ENCODE data around the gene QPRT.
A peak's percentile ranks its signal among the peaks of the same experiment; 100 is the strongest.

GRCh38 chr16:29698484-29699323 lies 19.7 kb downstream of the QPRT start:
- TF ChIP-seq, protein P1, sequence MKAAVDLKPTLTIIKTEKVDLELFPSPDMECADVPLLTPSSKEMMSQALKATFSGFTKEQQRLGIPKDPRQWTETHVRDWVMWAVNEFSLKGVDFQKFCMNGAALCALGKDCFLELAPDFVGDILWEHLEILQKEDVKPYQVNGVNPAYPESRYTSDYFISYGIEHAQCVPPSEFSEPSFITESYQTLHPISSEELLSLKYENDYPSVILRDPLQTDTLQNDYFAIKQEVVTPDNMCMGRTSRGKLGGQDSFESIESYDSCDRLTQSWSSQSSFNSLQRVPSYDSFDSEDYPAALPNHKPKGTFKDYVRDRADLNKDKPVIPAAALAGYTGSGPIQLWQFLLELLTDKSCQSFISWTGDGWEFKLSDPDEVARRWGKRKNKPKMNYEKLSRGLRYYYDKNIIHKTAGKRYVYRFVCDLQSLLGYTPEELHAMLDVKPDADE (IDR thresholded peaks at IDR 0.05) = no peak
- TF ChIP-seq, protein P2, sequence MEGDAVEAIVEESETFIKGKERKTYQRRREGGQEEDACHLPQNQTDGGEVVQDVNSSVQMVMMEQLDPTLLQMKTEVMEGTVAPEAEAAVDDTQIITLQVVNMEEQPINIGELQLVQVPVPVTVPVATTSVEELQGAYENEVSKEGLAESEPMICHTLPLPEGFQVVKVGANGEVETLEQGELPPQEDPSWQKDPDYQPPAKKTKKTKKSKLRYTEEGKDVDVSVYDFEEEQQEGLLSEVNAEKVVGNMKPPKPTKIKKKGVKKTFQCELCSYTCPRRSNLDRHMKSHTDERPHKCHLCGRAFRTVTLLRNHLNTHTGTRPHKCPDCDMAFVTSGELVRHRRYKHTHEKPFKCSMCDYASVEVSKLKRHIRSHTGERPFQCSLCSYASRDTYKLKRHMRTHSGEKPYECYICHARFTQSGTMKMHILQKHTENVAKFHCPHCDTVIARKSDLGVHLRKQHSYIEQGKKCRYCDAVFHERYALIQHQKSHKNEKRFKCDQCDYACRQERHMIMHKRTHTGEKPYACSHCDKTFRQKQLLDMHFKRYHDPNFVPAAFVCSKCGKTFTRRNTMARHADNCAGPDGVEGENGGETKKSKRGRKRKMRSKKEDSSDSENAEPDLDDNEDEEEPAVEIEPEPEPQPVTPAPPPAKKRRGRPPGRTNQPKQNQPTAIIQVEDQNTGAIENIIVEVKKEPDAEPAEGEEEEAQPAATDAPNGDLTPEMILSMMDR (conservative IDR thresholded peaks at IDR 0.05; ENCODE audit: low read depth in 2 of 2) = peak; percentile 12 to 24; a peak in 2 of 4 replicates
- TF ChIP-seq EZH2 (IDR thresholded peaks at IDR 0.05; ENCODE audit: low read depth, unreplicated experiment) = no peak
- no peak for TF ChIP-seq POLR2AphosphoS5 (IDR thresholded peaks at IDR 0.05; ENCODE audit: low read depth)
- TF ChIP-seq JUNB (IDR thresholded peaks at IDR 0.05; ENCODE audit: unreplicated experiment) = no peak
- no peak for TF ChIP-seq CREB1 (CRISPR knock-in tag; IDR thresholded peaks at IDR 0.05; ENCODE audit: low read depth)
- TF ChIP-seq REST (IDR thresholded peaks at IDR 0.05; ENCODE audit: unreplicated experiment) = no peak
- TF ChIP-seq ZNF114 (CRISPR knock-in tag; IDR thresholded peaks at IDR 0.05) = no peak
- no peak for TF ChIP-seq EZH2phosphoT487 (IDR thresholded peaks at IDR 0.05; ENCODE audit: unreplicated experiment)
- TF ChIP-seq STAT1 (IDR thresholded peaks at IDR 0.05; ENCODE audit: unreplicated experiment) = no peak

Data from GM23338 (cell line).